Measurements from ENCODE around the gene MLX.
A peak's percentile ranks its signal among the peaks of the same experiment; 100 is the strongest.

The MLX gene

GRCh38 chr17:42566883-42567573, at the start of gene MLX:
MLX (plus strand) TSS chr17:42567100; CDS start chr17:42567125, 25 bp downstream.
- Histone ChIP-seq H3K9me3 (ENCODE audit: control insufficient read depth, low read length) (no peaks in the 10 kb centered on the region), H3K4me1 (ENCODE audit: control insufficient read depth, insufficient read depth, low read length) (peaks cover 63% of the 10 kb centered on the region), H3K36me3 (ENCODE audit: control insufficient read depth, insufficient read depth, low read length) (peaks cover 33% of the 10 kb centered on the region), H3K4me3 (ENCODE audit: low read length) (peak within 1 kb of the TSS; percentile 96), H3K9ac (ENCODE audit: low read length) (peak within 1 kb of the TSS; percentile 83), H3K27me3 (ENCODE audit: control insufficient read depth, insufficient read depth, low read length) (no peaks in the 10 kb centered on the region)

GRCh38 chr17:42517516-42517915, 49.4 kb upstream of the MLX start:
- no peaks in the 10 kb centered on the region for H3K9me3 ChIP-seq (ENCODE audit: control insufficient read depth, low read length)
- no peaks in the 10 kb centered on the region for H3K27me3 ChIP-seq (ENCODE audit: control insufficient read depth, insufficient read depth, low read length)
- peaks cover 71% of the 10 kb centered on the region for H3K4me1 ChIP-seq (ENCODE audit: control insufficient read depth, insufficient read depth, low read length)
- H3K4me3 ChIP-seq (ENCODE audit: low read length): no peak overlapping the region
- no peak overlapping the region for H3K9ac ChIP-seq (ENCODE audit: low read length)
- H3K36me3 ChIP-seq (ENCODE audit: control insufficient read depth, insufficient read depth, low read length): peaks cover 4% of the 10 kb centered on the region

- H3K9ac ChIP-seq (ENCODE audit: low read length): peak overlapping the region; percentile 58
- H3K4me1 ChIP-seq (ENCODE audit: control insufficient read depth, insufficient read depth, low read length): peaks cover 64% of the 10 kb centered on the region
- H3K36me3 ChIP-seq (ENCODE audit: control insufficient read depth, insufficient read depth, low read length): peaks cover 4% of the 10 kb centered on the region
- H3K27me3 ChIP-seq (ENCODE audit: control insufficient read depth, insufficient read depth, low read length): no peaks in the 10 kb centered on the region
- H3K9me3 ChIP-seq (ENCODE audit: control insufficient read depth, low read length): no peaks in the 10 kb centered on the region
- peak overlapping the region; percentile 24 for H3K4me3 ChIP-seq (ENCODE audit: low read length)
Measured at GRCh38 chr17:42518046-42518754, 48.7 kb upstream of the MLX start.

- H3K4me3 ChIP-seq (ENCODE audit: low read length): peak overlapping the region; percentile 24
- H3K36me3 ChIP-seq (ENCODE audit: control insufficient read depth, insufficient read depth, low read length): peaks cover 4% of the 10 kb centered on the region
- H3K4me1 ChIP-seq (ENCODE audit: control insufficient read depth, insufficient read depth, low read length): peaks cover 56% of the 10 kb centered on the region
- H3K9ac ChIP-seq (ENCODE audit: low read length): peak overlapping the region; percentile 58
- H3K9me3 ChIP-seq (ENCODE audit: control insufficient read depth, low read length): no peaks in the 10 kb centered on the region
- H3K27me3 ChIP-seq (ENCODE audit: control insufficient read depth, insufficient read depth, low read length): no peaks in the 10 kb centered on the region
Measured at GRCh38 chr17:42518755-42519545, 48.0 kb upstream of the MLX start.

GRCh38 chr17:42519546-42520491, 47.1 kb upstream of the MLX start:
- peaks cover 4% of the 10 kb centered on the region for H3K36me3 ChIP-seq (ENCODE audit: control insufficient read depth, insufficient read depth, low read length)
- no peak overlapping the region for H3K4me3 ChIP-seq (ENCODE audit: low read length)
- H3K4me1 ChIP-seq (ENCODE audit: control insufficient read depth, insufficient read depth, low read length): peaks cover 54% of the 10 kb centered on the region
- H3K9me3 ChIP-seq (ENCODE audit: control insufficient read depth, low read length): no peaks in the 10 kb centered on the region
- H3K27me3 ChIP-seq (ENCODE audit: control insufficient read depth, insufficient read depth, low read length): no peaks in the 10 kb centered on the region
- H3K9ac ChIP-seq (ENCODE audit: low read length): peak overlapping the region; percentile 58

- peak overlapping the region; percentile 58 for H3K9ac ChIP-seq (ENCODE audit: low read length)
Measured at GRCh38 chr17:42520540-42520951, 46.4 kb upstream of the MLX start.

GRCh38 chr17:42521036-42521435, 45.9 kb upstream of the MLX start:
- Histone ChIP-seq H3K27me3 (ENCODE audit: control insufficient read depth, insufficient read depth, low read length) (no peaks in the 10 kb centered on the region), H3K4me1 (ENCODE audit: control insufficient read depth, insufficient read depth, low read length) (peaks cover 54% of the 10 kb centered on the region), H3K4me3 (ENCODE audit: low read length) (no peak overlapping the region), H3K9ac (ENCODE audit: low read length) (peak overlapping the region; percentile 58), H3K9me3 (ENCODE audit: control insufficient read depth, low read length) (no peaks in the 10 kb centered on the region), H3K36me3 (ENCODE audit: control insufficient read depth, insufficient read depth, low read length) (peaks cover 4% of the 10 kb centered on the region)

More at GRCh38 chr17:42520540-42520951, 46.4 kb upstream of the MLX start:
- Histone ChIP-seq H3K36me3 (ENCODE audit: control insufficient read depth, insufficient read depth, low read length) (peaks cover 4% of the 10 kb centered on the region), H3K27me3 (ENCODE audit: control insufficient read depth, insufficient read depth, low read length) (no peaks in the 10 kb centered on the region), H3K4me1 (ENCODE audit: control insufficient read depth, insufficient read depth, low read length) (peaks cover 54% of the 10 kb centered on the region), H3K4me3 (ENCODE audit: low read length) (no peak overlapping the region), H3K9me3 (ENCODE audit: control insufficient read depth, low read length) (no peaks in the 10 kb centered on the region)

- Histone ChIP-seq H3K9me3 (ENCODE audit: control insufficient read depth, low read length) (no peaks in the 10 kb centered on the region), H3K27me3 (ENCODE audit: control insufficient read depth, insufficient read depth, low read length) (no peaks in the 10 kb centered on the region), H3K9ac (ENCODE audit: low read length) (no peak overlapping the region), H3K36me3 (ENCODE audit: control insufficient read depth, insufficient read depth, low read length) (peaks cover 4% of the 10 kb centered on the region), H3K4me1 (ENCODE audit: control insufficient read depth, insufficient read depth, low read length) (peaks cover 54% of the 10 kb centered on the region), H3K4me3 (ENCODE audit: low read length) (no peak overlapping the region)
Measured at GRCh38 chr17:42521666-42522262, 45.1 kb upstream of the MLX start.

- H3K27me3 ChIP-seq (ENCODE audit: control insufficient read depth, insufficient read depth, low read length): no peaks in the 10 kb centered on the region
- no peaks in the 10 kb centered on the region for H3K9me3 ChIP-seq (ENCODE audit: control insufficient read depth, low read length)
- H3K36me3 ChIP-seq (ENCODE audit: control insufficient read depth, insufficient read depth, low read length): peaks cover 4% of the 10 kb centered on the region
- H3K4me3 ChIP-seq (ENCODE audit: low read length): no peak overlapping the region
- peaks cover 50% of the 10 kb centered on the region for H3K4me1 ChIP-seq (ENCODE audit: control insufficient read depth, insufficient read depth, low read length)
- no peak overlapping the region for H3K9ac ChIP-seq (ENCODE audit: low read length)
Measured at GRCh38 chr17:42522263-42522790, 44.6 kb upstream of the MLX start.

- Histone ChIP-seq H3K27me3 (ENCODE audit: control insufficient read depth, insufficient read depth, low read length) (no peaks in the 10 kb centered on the region), H3K4me1 (ENCODE audit: control insufficient read depth, insufficient read depth, low read length) (peaks cover 45% of the 10 kb centered on the region), H3K36me3 (ENCODE audit: control insufficient read depth, insufficient read depth, low read length) (peaks cover 4% of the 10 kb centered on the region), H3K9ac (ENCODE audit: low read length) (no peak overlapping the region), H3K4me3 (ENCODE audit: low read length) (no peak overlapping the region), H3K9me3 (ENCODE audit: control insufficient read depth, low read length) (no peaks in the 10 kb centered on the region)
Measured at GRCh38 chr17:42522798-42523278, 44.1 kb upstream of the MLX start.

GRCh38 chr17:42525221-42525620, 41.7 kb upstream of the MLX start:
- Histone ChIP-seq H3K4me3 (ENCODE audit: low read length) (no peak overlapping the region), H3K27me3 (ENCODE audit: control insufficient read depth, insufficient read depth, low read length) (no peaks in the 10 kb centered on the region), H3K9ac (ENCODE audit: low read length) (no peak overlapping the region), H3K9me3 (ENCODE audit: control insufficient read depth, low read length) (no peaks in the 10 kb centered on the region), H3K4me1 (ENCODE audit: control insufficient read depth, insufficient read depth, low read length) (peaks cover 26% of the 10 kb centered on the region), H3K36me3 (ENCODE audit: control insufficient read depth, insufficient read depth, low read length) (peaks cover 4% of the 10 kb centered on the region)
